A549 (cell line): ENCODE measurements around the gene JPT1. TPM values are rescaled to one million over a fixed set of nuclear protein-coding genes. Genes with fewer than 3 reads are reported as not detected.
"Not testable (repeated sequence)": the region's sequence is repeated elsewhere in the genome, so short reads cannot be mapped to it uniquely, and the experiment has no call there.

Experiments
- ATAC-seq, 2 experiments: fragments of 200-7000 bp in 1 of 2; fragments of >200 bp in 1 of 2; cut with Nextera tagmentation in 1 of 2; cut with Tn5 transposase in 1 of 2; 3 replicates each; pipeline versions ENCODE4 v1.8.0 to v1.9.1; 2018 to 2020; ENCODE audit warnings: mild to moderate bottlenecking in 1 of 2, moderate library complexity in 1 of 2
- CTCF ChIA-PET: fragments of 300-600 bp; sonication (Branson Sonifier 250); formaldehyde crosslinking; extraction: SDS; loops from one replicate; lab custom pipeline; 2021; ENCODE audit warnings: antibody characterized with exemption, inconsistent platforms; lab: Yijun Ruan, JAX
- POLR2A ChIA-PET: fragments of 350-600 bp; formaldehyde crosslinking; extraction: SDS; loops from one replicate; lab custom pipeline; 2021; ENCODE audit warnings: antibody characterized with exemption, inconsistent platforms; lab: Yijun Ruan, JAX
- DNase-seq, 2 experiments: peaks; one replicate each; pipeline versions ENCODE4 v3.0.0 to v3.0.0-alpha.2; 2011 to 2016; ENCODE audit warnings: low read depth in 1 of 2, low spot score in 1 of 2
- FAIRE-seq: peaks from 2 replicates; lab custom pipeline; 2011; peaks lifted over from hg19 to GRCh38; lab: Jason Lieb, UNC
- H3K27ac ChIP-seq, 2 experiments: fragments of >200 bp; sonication (Bioruptor Twin); formaldehyde crosslinking; 3 replicates each; pipeline ENCODE4 v1.5.1; 2016 to 2017
- H3K4me1 ChIP-seq: fragments of >200 bp; sonication (Bioruptor Twin); formaldehyde crosslinking; 3 replicates; pipeline ENCODE4 v1.6.1; 2016
- H3K4me2 ChIP-seq: fragments of >200 bp; sonication (Bioruptor Twin); formaldehyde crosslinking; 3 replicates; pipeline ENCODE4 v1.6.1; 2016
- H3K4me3 ChIP-seq: fragments of >200 bp; sonication (Bioruptor Twin); formaldehyde crosslinking; 3 replicates; pipeline ENCODE4 v1.5.1; 2016
- H3K9me3 ChIP-seq: fragments of >200 bp; sonication (Bioruptor Twin); formaldehyde crosslinking; 3 replicates; pipeline ENCODE4 v1.6.1; 2016
- CEBPB ChIP-seq, 2 experiments: fragments of >200 bp in 1 of 2; sonication (Bioruptor Twin) in 1 of 2; formaldehyde crosslinking in 1 of 2; IDR thresholded peaks; 2 replicates each; pipeline ENCODE4 v1.6.1; 2012 to 2016
- CTCF ChIP-seq: fragments of >200 bp; sonication (Bioruptor Twin); formaldehyde crosslinking; IDR thresholded peaks from 3 replicates; pipeline ENCODE4 v1.5.1; 2016
- EHF ChIP-seq: fragments of 250-450 bp; sonication (Bioruptor Pico); IDR thresholded peaks from 2 replicates; pipeline ENCODE4 v1.5.0; 2020; ENCODE audit warnings: mild to moderate bottlenecking
- HEYL ChIP-seq: fragments of 250-450 bp; sonication (Bioruptor Pico); IDR thresholded peaks from 2 replicates; pipeline ENCODE4 v1.8.0; 2021; ENCODE audit warnings: mild to moderate bottlenecking, moderate library complexity
- HOXB5 ChIP-seq: fragments of 250-450 bp; sonication (Bioruptor Pico); IDR thresholded peaks from 2 replicates; pipeline ENCODE4 v1.5.0; 2020; ENCODE audit warnings: mild to moderate bottlenecking, moderate library complexity
- JUN ChIP-seq, 2 experiments: fragments of >200 bp; sonication (Bioruptor Twin); formaldehyde crosslinking; IDR thresholded peaks; 2 replicates in 1 of 2; 3 replicates in 1 of 2; pipeline ENCODE4 v1.6.1; 2016 to 2017
- MAZ ChIP-seq: fragments of 150-350 bp; IDR thresholded peaks from 2 replicates; pipeline ENCODE4 v1.6.1; 2014; ENCODE audit warnings: antibody characterized with exemption, low read depth, low read length, borderline replicate concordance
- POLR2A ChIP-seq: IDR thresholded peaks from 2 replicates; pipeline ENCODE4 v1.6.1; 2012; ENCODE audit warnings: mild to moderate bottlenecking, low read length
- RAD21 ChIP-seq, 2 experiments: fragments of >200 bp in 1 of 2; sonication (Bioruptor Twin) in 1 of 2; formaldehyde crosslinking in 1 of 2; IDR thresholded peaks in 1 of 2; conservative IDR thresholded peaks in 1 of 2; 2 replicates in 1 of 2; 3 replicates in 1 of 2; pipeline ENCODE4 v1.6.1; 2012 to 2018; ENCODE audit warnings: inconsistent platforms in 1 of 2
- RFX5 ChIP-seq: fragments of 450-650 bp; IDR thresholded peaks from 2 replicates; pipeline ENCODE4 v1.7.1; 2014; ENCODE audit warnings: antibody characterized with exemption, mild to moderate bottlenecking, moderate library complexity
- TFCP2L1 ChIP-seq: fragments of 250-450 bp; sonication (Bioruptor Pico); IDR thresholded peaks from 2 replicates; pipeline ENCODE4 v1.5.0; 2021; ENCODE audit warnings: mild to moderate bottlenecking
- TP53 ChIP-seq: fragments of 250-450 bp; sonication (Bioruptor Pico); IDR thresholded peaks from 2 replicates; pipeline ENCODE4 v1.5.0; 2021; ENCODE audit warnings: mild to moderate bottlenecking, moderate library complexity
- ZSCAN20 ChIP-seq: fragments of 250-450 bp; sonication (Bioruptor Pico); IDR thresholded peaks from 2 replicates; pipeline ENCODE4 v1.8.0; 2022; ENCODE audit warnings: mild to moderate bottlenecking, moderate library complexity
- WGBS: methylation state at CpG from one replicate; pipeline ENCODE4 v1.1.6; 2017; ENCODE audit errors: missing lambda C conversion rate; 5-methylcytosine and 5-hydroxymethylcytosine counted together
- polyA plus RNA-seq, 4 experiments: library from polyadenylated mRNA; depleted of rRNA in 3 of 4; stranded (reverse); fragments of >200 nt; fragmentation: RNase III in 1 of 4; extraction: RNeasy Plus Mini Kit Qiagen cat#74134 plus additional on column Dnase treatment in 1 of 4; gene quantifications; 2 replicates in 3 of 4; 3 replicates in 1 of 4; pipeline ENCODE4 v1.2.3, GENCODE V29; 2011 to 2017
- TF ChIP-seq, protein P1 (sequence below): fragments of >200 bp; sonication (Bioruptor Twin); formaldehyde crosslinking; IDR thresholded peaks from 3 replicates; pipeline ENCODE4 v1.6.1; 2016

JPT1 gene
- polyA plus RNA-seq, 2 of the 4 experiments (the other 2 are of a cell fraction) = 196 to 623 TPM

DNA sequence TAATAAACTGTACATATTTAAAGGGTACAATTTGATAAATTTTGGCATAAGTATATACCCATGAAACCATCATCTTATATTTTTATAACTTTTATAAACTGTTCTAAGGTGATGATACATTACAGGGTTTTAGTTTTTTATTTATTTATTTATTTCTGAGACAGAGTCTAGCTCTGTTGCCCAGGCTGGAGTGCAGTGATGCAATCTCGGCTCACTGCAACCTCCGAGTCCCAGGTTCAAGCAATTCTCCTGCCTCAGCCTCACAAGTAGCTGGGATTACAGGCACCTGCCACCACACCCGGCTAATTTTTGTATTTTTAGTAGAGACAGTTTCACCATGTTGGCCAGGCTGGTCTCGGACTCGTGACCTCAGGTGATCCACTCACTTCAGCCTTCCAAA, 26.4 kb downstream of the JPT1 start:
- POLR2A ChIA-PET = interaction anchor here (7.0 kb wide), 1 partner anchor 14 kb away, joined by 70 read pairs; no protein-coding TSS in a partner anchor
- TF ChIP-seq CEBPB (IDR thresholded peaks at IDR 0.05) = peak; percentile 44 to 57; a peak in 2 of 4 replicates
- TF ChIP-seq, all 56 proteins: peak for 1; not testable (repeated sequence) for 55
- H3K4me2 ChIP-seq, DNase-seq, H3K4me3 ChIP-seq, FAIRE-seq, H3K9me3 ChIP-seq, ATAC-seq: not testable (repeated sequence)
- CTCF ChIA-PET = interaction anchor here (1.1 to 62.2 kb wide), 5 partner anchors 9 to 166 kb away, joined by 3 to 3429 read pairs (median 154); partner anchors contain the start of genes ARMC7, ATP5PD, KCTD2 and NUP85
- Histone ChIP-seq H3K4me1 (peaks cover 72% of the 10 kb centered on the region), H3K27ac (peak overlapping the region; percentile 3 to 97; a peak in 3 of 6 replicates)
- 88% methylated on average over 5 of the region's 5 CpGs for WGBS

DNA sequence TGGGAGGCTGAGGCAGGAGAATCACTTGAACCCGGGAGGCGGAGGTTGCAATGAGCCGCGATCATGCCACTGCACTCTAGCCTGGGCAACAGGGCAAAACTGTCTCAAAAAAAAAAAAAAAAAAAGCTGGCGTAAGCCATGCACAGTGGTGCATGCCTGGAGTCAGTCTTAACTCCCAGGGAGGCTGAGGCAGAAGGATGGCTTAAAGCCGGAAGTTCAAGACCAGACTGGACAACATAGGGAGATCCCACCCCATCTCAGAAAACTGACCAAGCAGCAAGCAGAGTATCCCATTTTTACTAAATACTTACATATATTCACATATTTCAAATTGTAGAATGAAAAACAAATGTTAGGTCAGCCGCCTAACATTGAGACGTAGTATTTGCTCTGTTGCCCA, 27.4 kb downstream of the JPT1 start:
- Histone ChIP-seq H3K27ac (peak overlapping the region in 1 of 2 experiments; percentile 97; a peak in 3 of 6 replicates), H3K4me1 (peaks cover 76% of the 10 kb centered on the region), H3K4me3 (no peak overlapping the region), H3K9me3 (no peaks in the 10 kb centered on the region), H3K4me2 (no peak overlapping the region)
- POLR2A ChIA-PET = interaction anchor here (0.7 to 7.0 kb wide), 3 partner anchors 13 to 46 kb away, joined by 5 to 70 read pairs (median 6); no protein-coding TSS in a partner anchor
- TF ChIP-seq, protein P1, sequence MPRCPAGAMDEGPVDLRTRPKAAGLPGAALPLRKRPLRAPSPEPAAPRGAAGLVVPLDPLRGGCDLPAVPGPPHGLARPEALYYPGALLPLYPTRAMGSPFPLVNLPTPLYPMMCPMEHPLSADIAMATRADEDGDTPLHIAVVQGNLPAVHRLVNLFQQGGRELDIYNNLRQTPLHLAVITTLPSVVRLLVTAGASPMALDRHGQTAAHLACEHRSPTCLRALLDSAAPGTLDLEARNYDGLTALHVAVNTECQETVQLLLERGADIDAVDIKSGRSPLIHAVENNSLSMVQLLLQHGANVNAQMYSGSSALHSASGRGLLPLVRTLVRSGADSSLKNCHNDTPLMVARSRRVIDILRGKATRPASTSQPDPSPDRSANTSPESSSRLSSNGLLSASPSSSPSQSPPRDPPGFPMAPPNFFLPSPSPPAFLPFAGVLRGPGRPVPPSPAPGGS = no peak
- TF ChIP-seq RFX5 = no peak
- TF ChIP-seq CTCF = no peak
- WGBS = 95% methylated on average over 8 of the region's 8 CpGs
- FAIRE-seq (no peak), DNase-seq (no peak), ATAC-seq (no peak)
- CTCF ChIA-PET = interaction anchor here (24.2 to 81.8 kb wide), 3 partner anchors 6 to 80 kb away, joined by 543 to 3429 read pairs (median 3429); partner anchors contain the start of genes ARMC7, ATP5PD, KCTD2 and NT5C

DNA sequence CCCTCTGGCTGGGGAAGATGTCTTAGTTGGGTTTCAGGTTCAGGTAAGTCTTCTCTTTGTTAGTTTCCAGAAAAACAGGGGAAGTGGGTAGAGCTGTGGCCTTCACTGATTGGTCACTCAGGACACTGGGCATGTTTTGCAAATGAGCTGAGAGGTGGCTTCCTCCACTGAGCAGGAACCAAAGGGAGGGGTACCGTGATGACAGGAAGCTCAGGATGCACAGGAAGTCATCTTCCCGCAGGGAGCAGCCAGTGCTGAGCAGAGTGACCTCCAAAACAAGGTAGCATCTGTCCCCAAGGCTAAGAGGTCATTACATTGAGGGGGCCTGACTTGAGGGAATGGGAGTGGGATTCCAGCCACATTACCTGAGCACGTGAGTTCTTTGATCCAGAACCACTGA, 28.3 kb downstream of the JPT1 start:
- WGBS = 83% methylated on average over 3 of the region's 3 CpGs
- H3K4me3 ChIP-seq = no peak overlapping the region
- no peak for FAIRE-seq
- ChIA-PET POLR2A (interaction anchor here (1.3 to 7.0 kb wide), 2 partner anchors 12 to 30 kb away, joined by 6 to 70 read pairs; no protein-coding TSS in a partner anchor), CTCF (interaction anchor here (2.9 to 81.8 kb wide), 4 partner anchors 5 to 164 kb away, joined by 10 to 3429 read pairs (median 1986); partner anchors contain the start of genes ARMC7, ATP5PD, KCTD2 and NT5C)
- peak overlapping the region; percentile 92 to 97 for H3K27ac ChIP-seq
- TF ChIP-seq JUN (IDR thresholded peaks at IDR 0.05) (no peak), RAD21 (conservative IDR thresholded peaks at IDR 0.05 in 1 of 2, IDR thresholded peaks at IDR 0.05 in 1 of 2) (no peak), EHF (CRISPR knock-in tag) (no peak), CTCF (no peak), HEYL (CRISPR knock-in tag) (no peak)
- no peaks in the 10 kb centered on the region for H3K9me3 ChIP-seq
- DNase-seq = peak in 1 of 2 experiments; percentile 54
- H3K4me2 ChIP-seq = peak overlapping the region; percentile 93; the same call in 1 of the 3 replicates
- peaks cover 75% of the 10 kb centered on the region for H3K4me1 ChIP-seq
- ATAC-seq = no peak

- ChIA-PET CTCF (interaction anchor here (0.6 to 81.8 kb wide), 10 partner anchors 4 to 167 kb away, joined by 3 to 3429 read pairs (median 7); partner anchors contain the start of genes ARMC7, ATP5PD, KCTD2 and NT5C), POLR2A (interaction anchor here (0.5 to 2.3 kb wide), 15 partner anchors 9 to 252 kb away, joined by 4 to 56 read pairs (median 9); partner anchors contain the start of genes ARMC7, FDXR, JPT1 and SLC16A5)
- 13% methylated on average over 3 of the region's 4 CpGs for WGBS
- Histone ChIP-seq H3K9me3 (no peaks in the 10 kb centered on the region), H3K4me1 (peaks cover 67% of the 10 kb centered on the region), H3K4me3 (no peak overlapping the region), H3K27ac (peak overlapping the region; percentile 92 to 97), H3K4me2 (peak overlapping the region; percentile 93)
- DNase-seq (no peak), ATAC-seq (peak; percentile 35 to 52), FAIRE-seq (no peak)
- 0 out of 2 replicates have a peak, but pooled peaks have one; percentile 69 for TF ChIP-seq ZSCAN20 (CRISPR knock-in tag)
- TF ChIP-seq MAZ = no peak
- TF ChIP-seq TFCP2L1 (CRISPR knock-in tag) = 0 out of 2 replicates have a peak, but pooled peaks have one; percentile 35
- TF ChIP-seq POLR2A = no peak
- peak; percentile 74 for TF ChIP-seq EHF (CRISPR knock-in tag)
- TF ChIP-seq HOXB5 (CRISPR knock-in tag) = peak; percentile 12
- peak; percentile 88; the same call in 1 of the 2 replicates for TF ChIP-seq TP53 (CRISPR knock-in tag)
Measured at GRCh38 chr17:75124819-75125162, 29.5 kb downstream of the JPT1 start.
